ENCODE results near the gene ABCB6.

- TF ChIP-seq CTCF (optimal IDR thresholded peaks at IDR 0.05 in 1 of 3, IDR thresholded peaks at IDR 0.05 in 1 of 3, conservative IDR thresholded peaks at IDR 0.05 in 1 of 3; ENCODE audit: extremely low read depth in 1 of 3, insufficient read depth in 2 of 3, low read length in 3 of 3) = no peak
- TF ChIP-seq EZH2 (IDR thresholded peaks at IDR 0.05; ENCODE audit: low read length) = no peak
Observed at GRCh38 chr2:219223831-219224610, 5.3 kb upstream of the ABCB6 start.
